ENCODE results near the gene WRNIP1.

- TF ChIP-seq EZH2 (IDR thresholded peaks at IDR 0.05; ENCODE audit: borderline replicate concordance, low read length) (no peak), CTCF (conservative IDR thresholded peaks at IDR 0.05 in 1 of 2, IDR thresholded peaks at IDR 0.05 in 1 of 2; ENCODE audit: extremely low read depth in 1 of 2, insufficient read depth in 1 of 2, low read depth in 1 of 2, low read length in 2 of 2) (no peak)
Measured at GRCh38 chr6:2826131-2826530, 60.9 kb downstream of the WRNIP1 start.

All from mammary epithelial cell (primary cell).